Choroid plexus epithelial cell (primary cell): ENCODE results near the gene EPHB1.

ENCODE experiments used
- DNase-seq: peaks from one replicate; pipeline ENCODE4 v3.0.0-alpha.2; 2010; ENCODE audit warnings: low read depth
- H3K4me3 ChIP-seq: 2 replicates; pipeline ENCODE4 v1.5.1; 2011; ENCODE audit warnings: low read depth, mild to moderate bottlenecking, control low read depth, low read length, moderate library complexity
- TF ChIP-seq, protein P1 (sequence below): conservative IDR thresholded peaks from 2 replicates; pipeline ENCODE4 v1.5.1; 2011; ENCODE audit warnings: low read depth, mild to moderate bottlenecking, control low read depth, inconsistent platforms, low read length, moderate library complexity

Gene EPHB1

GRCh38 chr3:134852132-134852531 is 57.1 kb downstream of the EPHB1 start:
- DNase-seq: no peak
- no peak overlapping the region for H3K4me3 ChIP-seq
- TF ChIP-seq, protein P1, sequence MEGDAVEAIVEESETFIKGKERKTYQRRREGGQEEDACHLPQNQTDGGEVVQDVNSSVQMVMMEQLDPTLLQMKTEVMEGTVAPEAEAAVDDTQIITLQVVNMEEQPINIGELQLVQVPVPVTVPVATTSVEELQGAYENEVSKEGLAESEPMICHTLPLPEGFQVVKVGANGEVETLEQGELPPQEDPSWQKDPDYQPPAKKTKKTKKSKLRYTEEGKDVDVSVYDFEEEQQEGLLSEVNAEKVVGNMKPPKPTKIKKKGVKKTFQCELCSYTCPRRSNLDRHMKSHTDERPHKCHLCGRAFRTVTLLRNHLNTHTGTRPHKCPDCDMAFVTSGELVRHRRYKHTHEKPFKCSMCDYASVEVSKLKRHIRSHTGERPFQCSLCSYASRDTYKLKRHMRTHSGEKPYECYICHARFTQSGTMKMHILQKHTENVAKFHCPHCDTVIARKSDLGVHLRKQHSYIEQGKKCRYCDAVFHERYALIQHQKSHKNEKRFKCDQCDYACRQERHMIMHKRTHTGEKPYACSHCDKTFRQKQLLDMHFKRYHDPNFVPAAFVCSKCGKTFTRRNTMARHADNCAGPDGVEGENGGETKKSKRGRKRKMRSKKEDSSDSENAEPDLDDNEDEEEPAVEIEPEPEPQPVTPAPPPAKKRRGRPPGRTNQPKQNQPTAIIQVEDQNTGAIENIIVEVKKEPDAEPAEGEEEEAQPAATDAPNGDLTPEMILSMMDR: no peak

DNA sequence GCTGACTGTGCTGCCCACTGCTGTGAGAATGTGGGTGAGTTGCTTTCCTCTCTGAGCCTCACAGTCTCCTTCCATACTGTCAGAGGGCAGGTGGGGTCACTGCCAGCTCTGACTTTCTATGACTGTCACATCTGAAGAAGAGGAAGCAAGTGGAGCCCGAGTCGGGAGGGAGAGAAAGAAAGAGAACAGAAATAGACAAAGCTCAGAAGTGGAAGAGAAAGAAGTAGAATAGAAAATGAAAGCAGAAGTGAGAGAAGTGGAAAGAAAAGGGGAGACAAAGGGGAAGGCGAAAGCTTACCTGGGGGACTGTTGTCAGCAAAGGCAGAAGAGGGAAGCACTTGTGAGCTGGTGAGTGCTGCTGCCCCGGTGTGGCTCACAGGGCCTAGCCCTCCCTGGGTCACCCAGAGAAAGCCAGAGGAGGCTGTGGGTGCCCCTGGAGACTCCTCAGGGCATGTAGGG is 57.9 kb downstream of the EPHB1 start:
- TF ChIP-seq, protein P1: no peak
- no peak overlapping the region for H3K4me3 ChIP-seq
- DNase-seq: no peak

DNA sequence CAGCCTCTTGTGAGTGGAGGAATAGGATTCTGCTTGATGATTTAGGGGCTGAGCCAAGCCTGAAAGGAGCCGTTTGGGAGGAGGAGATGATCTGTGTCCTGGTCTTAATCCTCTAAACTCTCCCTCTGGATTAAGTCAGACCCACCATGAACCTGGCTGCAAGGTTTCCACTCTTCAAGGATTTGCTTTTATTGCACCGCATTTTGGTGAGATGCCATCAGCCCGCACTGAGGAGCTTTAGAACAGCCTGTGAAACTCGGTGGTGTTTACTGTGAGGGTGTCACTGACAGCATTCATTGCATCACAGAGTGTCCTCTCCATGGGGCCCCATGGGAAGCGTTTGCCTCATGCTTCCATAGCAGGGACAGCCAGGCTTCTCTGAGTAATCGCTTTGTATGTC is 59.2 kb downstream of the EPHB1 start:
- no peak for DNase-seq
- TF ChIP-seq, protein P1: no peak
- H3K4me3 ChIP-seq: no peak overlapping the region

DNA sequence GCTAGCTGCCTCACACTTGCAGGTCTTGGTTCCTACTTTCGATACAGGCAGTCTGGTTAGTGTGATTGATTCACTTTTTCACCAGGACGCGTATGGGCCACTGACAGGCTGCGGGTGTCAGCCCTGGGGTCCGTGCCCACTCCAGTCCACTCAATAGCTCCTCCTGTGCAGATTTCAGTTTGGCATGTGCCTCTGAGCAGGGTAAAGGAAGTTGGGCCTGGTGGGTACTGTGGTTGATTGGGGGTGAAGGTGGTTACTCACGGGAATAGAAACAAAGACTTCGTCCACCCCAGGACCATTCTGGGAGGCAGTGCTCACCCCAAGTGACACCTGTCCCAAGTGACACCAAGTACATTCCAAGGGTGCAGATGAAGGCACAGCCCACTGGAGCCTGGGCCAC is 62.3 kb downstream of the EPHB1 start:
- TF ChIP-seq, protein P1: no peak

GRCh38 chr3:134857776-134858362 is 62.8 kb downstream of the EPHB1 start:
- no peak for DNase-seq
- TF ChIP-seq, protein P1: no peak

More for the DNA sequence above, 62.3 kb downstream of the EPHB1 start:
- H3K4me3 ChIP-seq: no peak overlapping the region
- DNase-seq: no peak

GRCh38 chr3:134858441-134859035 is 63.5 kb downstream of the EPHB1 start:
- TF ChIP-seq, protein P1: no peak
- no peak for DNase-seq
- H3K4me3 ChIP-seq: no peak overlapping the region

More at GRCh38 chr3:134857776-134858362, 62.8 kb downstream of the EPHB1 start:
- H3K4me3 ChIP-seq: no peak overlapping the region

DNA sequence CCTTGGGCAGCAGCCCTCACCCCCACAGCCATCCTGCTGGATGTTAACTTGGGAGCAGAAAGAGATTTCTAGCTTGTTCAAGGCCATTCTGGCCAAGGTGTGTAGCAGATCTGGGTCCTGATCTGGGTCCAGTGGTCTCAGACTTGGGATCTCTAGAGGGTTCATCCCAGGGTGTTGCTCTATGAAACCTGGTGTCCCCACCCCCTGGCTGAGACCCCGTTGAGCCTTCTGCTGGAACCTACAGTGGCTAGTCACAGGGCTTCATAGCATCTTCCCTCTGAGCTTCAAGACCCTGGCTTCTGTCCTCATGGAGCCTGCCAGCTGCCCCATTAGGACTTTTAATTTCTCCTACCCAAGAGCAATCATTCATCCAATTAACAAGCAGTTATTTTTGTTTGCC is 64.3 kb downstream of the EPHB1 start:
- TF ChIP-seq, protein P1: no peak
- no peak overlapping the region for H3K4me3 ChIP-seq

More for the DNA sequence above, 64.3 kb downstream of the EPHB1 start:
- DNase-seq: no peak
